ENCODE data around the gene RTL1.

The RTL1 gene

GRCh38 chr14:100898465-100898864 lies 5.1 kb downstream of the RTL1 start:
- ATAC-seq (no peak), DNase-seq (no peak)

- ATAC-seq (no peak), DNase-seq (no peak)
These were observed 7.0 kb downstream of the RTL1 start for GRCh38 chr14:100896369-100897060.

DNA sequence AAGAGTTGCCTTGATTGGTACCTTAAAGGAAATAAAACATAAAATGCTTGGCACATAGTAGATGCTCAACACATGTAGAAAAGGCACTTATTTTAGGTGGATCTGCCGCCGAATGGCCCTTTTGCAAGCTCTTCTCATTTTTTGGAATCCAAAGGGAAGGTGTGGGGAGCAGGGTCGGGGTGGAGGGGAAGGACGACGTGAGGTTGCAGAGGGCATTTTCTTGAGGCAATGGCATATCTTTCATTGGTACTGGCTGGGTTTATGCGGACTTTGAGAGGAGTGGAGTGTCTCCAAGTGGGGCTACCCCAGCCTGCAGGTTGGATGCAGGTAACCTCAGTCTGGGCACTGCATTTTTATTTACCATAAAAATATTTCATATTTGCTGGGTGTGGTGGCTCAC lies 8.1 kb downstream of the RTL1 start:
- DNase-seq (no peak), ATAC-seq (no peak)

GRCh38 chr14:100894416-100894815 lies 9.1 kb downstream of the RTL1 start:
- ATAC-seq (no peak), DNase-seq (no peak)

- DNase-seq, result no peak
- no peak for ATAC-seq
These were observed 9.8 kb downstream of the RTL1 start for GRCh38 chr14:100893760-100894159.

GRCh38 chr14:100893228-100893601 lies 10.3 kb downstream of the RTL1 start:
- ATAC-seq, result no peak
- DNase-seq, result no peak

GRCh38 chr14:100892496-100893227 lies 10.9 kb downstream of the RTL1 start:
- no peak for DNase-seq
- no peak for ATAC-seq

GRCh38 chr14:100891501-100892445 lies 11.7 kb downstream of the RTL1 start:
- ATAC-seq, result no peak
- no peak for DNase-seq

GRCh38 chr14:100891051-100891450 lies 12.5 kb downstream of the RTL1 start:
- DNase-seq, result no peak
- no peak for ATAC-seq

DNA sequence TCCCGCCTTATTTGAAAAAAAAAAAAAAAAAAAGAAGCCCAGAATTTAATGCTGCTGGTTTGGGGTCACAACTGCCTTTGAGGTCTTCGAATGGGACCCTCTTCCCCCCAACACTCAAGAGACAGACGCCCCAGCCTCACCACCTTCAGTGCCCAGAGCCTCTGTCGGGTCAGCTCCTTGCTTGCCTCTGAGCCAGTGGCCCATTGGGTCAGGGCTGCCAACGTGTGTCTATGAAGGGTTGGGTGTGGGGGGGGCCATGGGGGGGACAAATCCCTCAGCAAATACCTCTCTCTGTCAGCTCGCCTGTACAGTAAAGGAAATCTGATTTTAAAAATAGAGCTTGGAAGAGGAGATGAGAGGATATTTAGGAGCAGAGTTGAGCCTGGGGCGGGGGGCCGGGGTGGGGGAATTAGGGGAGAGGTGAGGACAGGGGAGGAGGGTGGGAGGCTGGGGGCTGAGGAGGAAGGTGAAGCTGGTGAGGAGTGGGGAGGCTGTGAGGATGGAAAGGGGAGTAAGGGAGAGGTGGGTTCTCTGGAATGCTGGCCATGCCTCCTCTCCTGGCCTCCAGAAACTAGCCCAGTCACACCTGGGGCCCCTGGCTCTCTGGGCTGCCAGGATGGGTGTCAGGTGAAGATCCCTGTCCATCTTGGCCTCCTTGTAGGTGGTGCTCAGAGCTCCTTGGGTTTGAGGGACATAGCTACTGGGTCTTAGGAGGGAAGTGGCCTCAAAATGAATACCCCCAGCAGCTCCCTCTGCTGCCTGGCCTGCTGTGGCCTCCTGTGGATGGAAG lies 13.3 kb downstream of the RTL1 start:
- ATAC-seq (no peak), DNase-seq (no peak)

- no peak for ATAC-seq
- no peak for DNase-seq
These were observed 13.9 kb downstream of the RTL1 start for GRCh38 chr14:100889641-100890040.

- ATAC-seq, result no peak
- no peak for DNase-seq
These were observed 14.7 kb downstream of the RTL1 start for GRCh38 chr14:100888789-100889315.

- DNase-seq (no peak), ATAC-seq (no peak)
These were observed 15.7 kb downstream of the RTL1 start for GRCh38 chr14:100887728-100888335.

DNA sequence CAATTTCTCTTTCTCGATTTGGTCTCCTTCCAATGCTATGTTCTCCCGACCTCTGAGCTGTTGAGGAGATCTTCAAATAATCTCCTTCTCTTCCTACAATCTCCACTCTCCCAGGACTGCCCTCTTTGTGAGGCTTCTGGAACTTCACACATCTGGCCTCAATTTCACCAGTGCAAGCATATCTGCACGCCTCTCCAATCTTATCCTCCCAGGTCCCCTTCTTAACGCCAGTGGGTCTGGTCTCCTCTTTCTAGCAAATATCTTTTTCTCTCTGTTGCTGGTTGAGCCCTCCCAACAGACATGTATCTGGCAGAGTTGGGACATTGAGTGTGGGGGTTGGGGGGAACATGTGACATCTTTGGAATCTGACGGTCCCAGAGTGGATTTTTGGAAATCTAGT lies 17.9 kb downstream of the RTL1 start:
- ATAC-seq (no peak), DNase-seq (no peak)

DNA sequence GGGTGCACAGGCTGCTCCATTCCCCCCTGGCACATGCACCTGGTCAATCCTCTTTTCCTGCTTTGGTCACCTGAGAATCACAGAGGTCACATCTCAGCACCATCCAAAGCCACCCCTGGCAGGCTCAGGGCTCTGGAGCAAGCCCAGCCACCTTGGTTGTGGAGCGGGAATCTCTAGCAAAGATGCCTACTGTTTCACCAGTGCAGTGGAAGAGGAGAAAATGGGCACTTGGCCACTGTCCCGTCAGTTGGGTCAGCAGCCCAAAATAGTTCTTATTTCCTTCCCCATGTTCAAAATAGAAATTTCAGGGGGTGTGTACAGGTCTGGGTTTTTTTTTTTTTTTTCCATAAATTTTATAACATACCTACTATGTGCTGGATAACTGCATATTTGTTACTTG lies 18.3 kb downstream of the RTL1 start:
- DNase-seq (no peak), ATAC-seq (no peak)

GRCh38 chr14:100884456-100884855 lies 19.1 kb downstream of the RTL1 start:
- ATAC-seq (no peak), DNase-seq (no peak)

DNA sequence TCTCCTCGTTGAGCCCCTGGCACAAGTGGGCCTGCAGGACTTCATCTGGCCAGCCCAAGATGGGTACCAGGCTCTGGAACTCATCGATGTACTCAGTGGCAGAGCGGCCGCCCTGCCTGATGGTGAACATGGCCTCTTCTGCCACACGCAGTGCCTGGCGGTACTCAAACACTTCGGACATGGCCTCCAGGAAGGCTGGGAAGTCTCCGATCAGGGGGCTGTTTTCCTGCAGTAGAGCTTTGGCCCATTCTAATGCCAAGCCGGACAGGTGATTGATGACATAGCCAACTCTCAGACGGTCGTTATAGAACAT lies 19.8 kb downstream of the RTL1 start:
- DNase-seq (no peak), ATAC-seq (no peak)

GRCh38 chr14:100882991-100883788 lies 20.3 kb downstream of the RTL1 start:
- DNase-seq, result no peak
- no peak for ATAC-seq

GRCh38 chr14:100882026-100882967 lies 21.2 kb downstream of the RTL1 start:
- DNase-seq (no peak), ATAC-seq (no peak)

Measured in stimulated activated naive CD8-positive, alpha-beta T cell treated with anti-CD3 and anti-CD28 coated beads, Interleukin-15, Interleukin-2, amounts not matched to agents 100 U/mL and 50 U/mL, for 24 hours (primary cell).